ENCODE results near the gene MVP.
"Not testable (repeated sequence)": the region's sequence is repeated elsewhere in the genome, so short reads cannot be mapped to it uniquely, and the experiment has no call there.

Gene MVP

DNA sequence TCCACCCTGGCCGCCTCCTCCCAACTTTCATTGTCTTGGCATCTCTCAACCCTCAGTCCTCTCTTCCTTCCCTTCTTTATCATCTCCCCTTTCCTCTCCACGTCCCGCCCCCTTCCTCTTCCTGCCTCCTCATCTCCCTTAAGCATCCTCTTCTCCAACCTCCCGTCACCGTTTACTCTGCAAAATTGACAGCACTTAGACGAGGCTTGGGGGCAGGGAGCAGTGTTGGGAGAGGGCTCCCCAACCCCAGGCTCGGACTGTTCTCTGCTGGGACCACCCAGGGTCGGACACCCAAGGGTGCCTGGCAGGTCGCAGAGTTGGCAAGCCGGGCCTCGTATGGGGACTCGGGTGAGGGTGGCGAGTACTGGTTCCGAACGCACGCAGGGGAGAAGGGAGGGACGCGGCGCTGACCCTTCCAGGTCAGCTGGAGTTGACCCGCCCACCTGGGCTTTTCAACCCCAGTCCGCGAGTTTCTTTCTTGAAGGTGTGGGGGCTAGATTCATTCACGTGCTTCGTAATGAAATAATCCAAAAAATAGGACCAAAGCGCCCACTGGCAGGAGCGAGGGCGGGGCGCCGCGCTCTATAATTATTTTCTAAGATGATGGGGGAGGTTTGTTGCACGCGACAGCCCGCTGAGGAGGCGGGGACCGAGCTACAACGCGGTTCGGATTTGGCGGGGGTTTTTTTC, 5.1 kb upstream of the MVP start:
- no peak for DNase-seq (ENCODE audit: low read depth in 2 of 2)

DNA sequence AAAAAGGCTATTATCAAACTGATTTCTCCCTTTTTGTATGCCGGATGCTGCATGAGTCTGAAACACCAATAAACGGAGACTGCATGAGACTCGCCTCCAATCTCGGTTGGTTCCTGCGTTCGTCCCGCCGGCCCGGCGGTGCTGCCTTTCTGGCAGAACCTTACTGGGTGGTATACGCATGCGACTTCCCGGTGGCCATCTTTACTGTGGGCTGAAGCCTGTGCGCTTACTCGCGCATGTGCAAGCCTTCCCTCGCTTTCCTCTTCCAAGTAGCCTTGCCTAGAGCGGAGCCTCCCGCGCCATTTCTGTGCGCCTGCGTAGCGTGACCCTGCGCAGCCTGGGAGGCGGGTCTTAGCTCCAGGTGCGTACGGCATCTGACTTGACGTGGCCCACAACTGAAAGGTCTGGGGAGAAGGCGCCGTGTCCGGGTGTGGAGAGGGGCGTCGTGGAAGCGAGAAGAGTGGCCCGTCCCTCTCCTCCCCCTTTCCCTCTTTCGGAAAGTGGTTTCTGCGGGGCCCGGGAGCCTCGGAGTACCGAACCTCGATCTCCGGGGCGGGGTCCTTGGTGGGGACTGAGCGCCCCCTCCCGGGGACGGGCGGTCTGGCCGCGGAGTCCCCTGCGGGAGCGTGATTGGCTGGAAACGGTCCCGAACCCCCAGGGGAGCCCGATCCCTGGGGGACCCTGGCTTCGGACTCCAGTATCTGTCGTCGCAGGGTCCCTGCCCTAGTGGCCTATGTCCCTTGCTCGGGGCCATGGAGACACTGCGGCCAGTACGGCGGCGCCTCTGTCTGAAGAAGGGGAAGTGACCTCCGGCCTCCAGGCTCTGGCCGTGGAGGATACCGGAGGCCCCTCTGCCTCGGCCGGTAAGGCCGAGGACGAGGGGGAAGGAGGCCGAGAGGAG, 4.2 kb upstream of the MVP start, which contains the start of gene PAGR1:
Gene PAGR1 (plus strand): TSS at position 360 of the 901 bp plus-strand sequence. CDS start 374 bp downstream, at position 734.
- peak; percentile 96 to 97 for DNase-seq (ENCODE audit: low read depth in 2 of 2)

- no peak for DNase-seq (ENCODE audit: low read depth in 2 of 2)
Measured at GRCh38 chr16:29816694-29817441, 3.4 kb upstream of the MVP start.

- no peak for DNase-seq (ENCODE audit: low read depth in 2 of 2)
Measured at GRCh38 chr16:29818082-29818481, 2.2 kb upstream of the MVP start.

GRCh38 chr16:29819506-29819905, 756 bp upstream of the MVP start:
- no peak for DNase-seq (ENCODE audit: low read depth in 2 of 2)

GRCh38 chr16:29820730-29821642, 724 bp downstream of the MVP start:
- no peak for DNase-seq (ENCODE audit: low read depth in 2 of 2)

GRCh38 chr16:29821643-29822115, 1.4 kb downstream of the MVP start:
- no peak for DNase-seq (ENCODE audit: low read depth in 2 of 2)

- no peak for DNase-seq (ENCODE audit: low read depth in 2 of 2)
Measured at GRCh38 chr16:29824589-29825144, 4.4 kb downstream of the MVP start.

DNA sequence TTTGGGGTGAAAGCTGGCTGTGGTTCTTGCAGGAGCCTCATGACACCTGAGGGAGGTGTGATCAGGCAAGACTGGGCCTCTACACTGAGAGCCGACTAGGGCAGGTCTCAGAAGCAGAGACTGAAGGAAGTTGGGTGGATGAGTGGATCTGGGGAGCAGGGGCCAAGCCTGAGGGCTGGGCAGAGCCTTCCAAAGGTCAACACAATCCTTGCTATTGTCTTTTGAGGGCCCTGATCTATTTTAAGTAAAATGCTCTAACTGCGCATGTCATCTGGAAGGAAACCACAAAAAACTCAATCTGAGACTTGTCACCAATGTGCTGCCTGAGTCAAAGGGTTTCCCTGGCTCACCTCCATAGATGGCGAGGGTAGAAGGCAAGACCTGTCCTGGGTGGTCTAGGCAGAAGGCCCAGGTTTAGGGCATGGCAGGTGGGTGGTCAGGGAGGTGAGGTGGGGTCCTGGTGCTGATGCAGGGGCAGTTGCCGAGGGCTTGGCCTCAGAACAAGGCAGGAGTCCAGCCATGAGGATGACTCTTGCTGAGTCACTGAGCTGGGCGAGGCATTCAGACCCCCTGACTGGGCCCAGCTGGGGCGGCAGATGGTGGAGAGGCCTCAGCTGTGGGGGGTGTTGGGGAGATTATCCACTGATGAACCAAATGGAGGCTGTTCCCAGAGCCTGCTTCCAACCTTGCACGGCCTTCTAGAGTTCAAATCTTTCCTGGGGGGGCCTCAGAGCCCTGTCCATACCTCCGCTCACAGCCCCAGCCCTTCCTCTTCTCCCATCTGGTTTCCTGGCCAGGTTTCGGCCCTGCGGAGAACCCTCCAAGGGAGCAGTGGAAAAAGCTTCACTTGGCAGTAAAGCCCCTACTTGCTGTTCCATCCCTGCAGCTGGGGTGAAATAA, 5.1 kb downstream of the MVP start:
- DNase-seq (ENCODE audit: low read depth in 2 of 2) = no peak

- DNase-seq (ENCODE audit: low read depth in 2 of 2) = no peak
Measured at GRCh38 chr16:29826342-29826695, 6.1 kb downstream of the MVP start.

DNA sequence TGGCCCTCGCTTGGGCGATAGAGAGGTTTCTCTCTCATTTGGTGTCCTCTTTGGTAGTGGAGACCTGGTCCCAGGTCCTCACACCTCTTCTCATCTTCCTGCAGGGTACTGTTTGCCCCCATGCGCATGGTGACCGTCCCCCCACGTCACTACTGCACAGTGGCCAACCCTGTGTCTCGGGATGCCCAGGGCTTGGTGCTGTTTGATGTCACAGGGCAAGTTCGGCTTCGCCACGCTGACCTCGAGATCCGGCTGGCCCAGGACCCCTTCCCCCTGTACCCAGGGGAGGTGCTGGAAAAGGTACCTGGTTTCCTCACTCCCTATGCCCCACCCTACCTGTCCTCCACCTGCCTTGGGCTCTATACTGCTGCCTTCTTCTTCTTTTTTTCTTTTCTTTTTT, 10.5 kb downstream of the MVP start:
- no peak for DNase-seq (ENCODE audit: low read depth in 2 of 2)

DNA sequence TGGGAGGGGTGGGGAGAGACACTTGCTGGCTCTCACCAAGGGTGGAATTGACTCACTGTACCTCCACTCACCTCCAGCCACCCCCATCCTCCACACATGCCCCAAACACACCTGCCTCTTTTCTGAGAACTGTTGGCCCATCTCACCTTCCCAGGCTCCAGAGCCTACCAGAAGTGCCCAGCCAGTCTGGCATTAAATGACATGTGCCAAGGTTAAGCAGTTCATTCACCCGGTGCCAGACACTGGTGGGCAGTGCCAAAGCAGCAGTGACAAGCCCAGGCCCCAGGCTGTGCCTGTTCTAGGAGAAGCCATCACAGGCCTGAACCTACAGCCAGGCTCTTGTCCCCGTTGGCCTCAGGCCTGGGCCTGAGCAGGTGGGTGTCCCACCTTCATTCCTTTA, 11.2 kb downstream of the MVP start:
- no peak for DNase-seq (ENCODE audit: low read depth in 2 of 2)

- not testable (repeated sequence) for DNase-seq (ENCODE audit: low read depth in 2 of 2)
Measured at GRCh38 chr16:29833219-29833618, 13.0 kb downstream of the MVP start.

DNA sequence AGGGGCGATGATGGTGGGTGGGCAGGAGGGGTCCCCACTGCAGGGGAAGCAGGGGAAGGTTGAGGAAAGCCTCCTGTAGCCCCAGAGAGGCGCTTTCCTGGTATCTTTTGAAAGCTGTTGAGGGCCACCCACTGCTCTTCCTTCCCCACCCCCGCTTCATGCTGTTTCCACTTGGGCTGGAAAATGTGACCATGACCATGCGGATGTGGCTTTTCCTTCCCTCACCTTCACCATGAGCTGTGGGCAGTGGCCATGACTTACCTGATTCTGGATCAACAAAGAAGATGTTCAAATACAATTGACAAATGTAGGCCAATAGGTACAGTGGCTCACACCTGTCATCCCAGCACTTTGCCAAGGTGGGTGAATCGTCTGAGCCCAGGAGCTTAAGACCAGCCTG, 13.8 kb downstream of the MVP start:
- DNase-seq (ENCODE audit: low read depth in 2 of 2) = no peak

DNA sequence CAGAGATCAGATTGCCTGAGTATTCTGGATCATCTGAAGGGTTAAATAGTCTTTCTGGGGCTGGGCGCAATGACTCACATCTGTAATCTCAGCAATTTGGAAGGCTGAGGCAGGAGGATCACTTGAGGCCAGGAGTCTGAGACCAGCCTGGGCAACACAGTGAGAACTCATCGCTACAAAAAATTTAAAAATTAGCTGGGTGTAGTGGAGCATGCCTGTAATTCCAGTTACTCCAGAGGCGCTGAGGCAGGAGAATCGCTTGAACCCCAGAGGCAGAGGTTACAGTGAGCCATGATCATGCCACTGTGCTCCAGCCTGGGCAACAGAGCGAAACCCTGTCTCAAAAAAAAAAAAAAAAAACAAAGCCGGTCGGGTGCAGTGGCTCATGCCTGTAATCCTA, 15.7 kb downstream of the MVP start:
- DNase-seq (ENCODE audit: low read depth in 2 of 2) = no peak

- DNase-seq (ENCODE audit: low read depth in 2 of 2) = no peak
Measured at GRCh38 chr16:29836623-29837022, 16.4 kb downstream of the MVP start.

DNA sequence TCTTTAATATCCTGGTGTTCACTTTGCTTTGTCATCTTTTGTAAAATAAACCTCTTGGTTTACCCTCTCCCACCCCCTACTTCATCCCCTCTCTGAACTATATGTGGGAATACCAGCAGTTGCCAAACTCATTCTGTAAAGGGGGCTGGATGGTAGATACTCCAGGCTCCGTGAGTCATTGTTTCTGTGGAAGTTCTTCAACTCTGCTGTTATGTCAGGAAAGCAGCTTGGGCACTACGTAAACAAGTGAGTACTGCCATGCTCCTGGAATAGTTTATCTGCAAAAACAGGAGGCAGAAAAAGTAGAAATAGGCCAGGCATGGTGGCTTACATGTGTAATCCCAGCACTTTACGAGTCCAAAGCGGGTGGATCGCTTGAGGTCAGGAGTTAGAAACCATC, 17.6 kb downstream of the MVP start:
- no peak for DNase-seq (ENCODE audit: low read depth in 2 of 2)

DNA sequence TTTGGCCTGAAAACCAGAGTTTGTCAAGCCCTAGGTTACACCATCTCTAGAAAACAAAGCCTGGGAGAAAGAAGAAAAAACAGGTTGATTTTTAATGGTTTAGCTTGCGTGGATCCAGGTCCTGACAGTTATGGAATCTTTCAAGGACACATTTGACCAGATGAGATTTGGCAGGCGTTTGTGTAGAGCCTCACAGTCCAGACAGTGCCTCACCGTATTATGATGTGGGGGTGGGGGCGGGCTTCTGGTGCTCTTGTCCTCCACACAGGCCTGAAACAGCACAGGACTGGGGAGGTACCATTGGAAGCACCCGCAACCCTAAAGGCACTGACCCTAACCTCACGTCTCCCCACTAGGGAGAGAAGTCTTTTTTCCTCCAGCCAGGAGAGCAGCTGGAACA, 19.6 kb downstream of the MVP start:
- DNase-seq (ENCODE audit: low read depth in 2 of 2) = no peak

DNA sequence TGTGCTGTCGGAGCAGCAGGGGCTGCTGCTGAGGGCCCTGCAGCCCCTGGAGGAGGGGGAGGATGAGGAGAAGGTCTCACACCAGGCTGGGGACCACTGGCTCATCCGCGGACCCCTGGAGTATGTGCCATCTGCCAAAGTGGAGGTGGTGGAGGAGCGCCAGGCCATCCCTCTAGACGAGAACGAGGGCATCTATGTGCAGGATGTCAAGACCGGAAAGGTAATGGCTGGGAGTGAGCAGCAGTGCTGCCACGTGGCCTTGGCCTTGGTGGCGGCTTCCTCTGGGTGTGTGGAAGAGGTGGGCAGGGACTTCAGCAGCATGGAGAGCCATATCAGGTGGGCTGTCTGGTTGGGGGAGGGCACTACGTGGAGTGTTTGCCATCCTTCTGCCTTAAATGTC, 20.0 kb downstream of the MVP start:
- DNase-seq (ENCODE audit: low read depth in 2 of 2) = no peak

- no peak for DNase-seq (ENCODE audit: low read depth in 2 of 2)
Measured at GRCh38 chr16:29841631-29842030, 21.4 kb downstream of the MVP start.

Data from activated CD8-positive, alpha-beta memory T cell treated with anti-CD3 and anti-CD28 coated beads for 4 hours (primary cell).